ENCODE results near the gene KANK4. TPM values are rescaled to one million over a fixed set of nuclear protein-coding genes. Genes with fewer than 3 reads are reported as not detected.

The KANK4 gene
- total and polyA plus RNA-seq, 2 donors (not counting 1 experiment from before 2014, with no cell fraction given) = not detected

- no peak overlapping the region for H2AFZ ChIP-seq (ENCODE audit: low read length)
- no peak overlapping the region for H3K9ac ChIP-seq (ENCODE audit: insufficient read depth, low read length)
- DNase-seq (ENCODE audit: low read depth in 2 of 2) = no peak
- H3K27me3 ChIP-seq (ENCODE audit: control insufficient read depth, insufficient read depth, low read length) = no peaks in the 10 kb centered on the region
- no peaks in the 10 kb centered on the region for H3K79me2 ChIP-seq (ENCODE audit: control insufficient read depth, insufficient read depth, low read length)
- no peak overlapping the region for H3K27ac ChIP-seq (ENCODE audit: insufficient read depth, low read length)
- no peaks in the 10 kb centered on the region for H3K4me1 ChIP-seq (ENCODE audit: control insufficient read depth, extremely low read depth, insufficient read depth, low read length)
- H3K4me3 ChIP-seq (replicated peaks in 1 of 4; ENCODE audit: control extremely low read depth in 1 of 4, insufficient read depth in 1 of 4, low read depth in 3 of 4, low read length in 4 of 4) = no peak overlapping the region
- no peaks in the 10 kb centered on the region for H3K36me3 ChIP-seq (ENCODE audit: control insufficient read depth, insufficient read depth, low read length)
- no peak overlapping the region for H3K4me2 ChIP-seq (ENCODE audit: extremely low read depth, insufficient read depth, low read length)
- H3K9me3 ChIP-seq (ENCODE audit: control insufficient read depth, insufficient read depth, low read depth, low read length) = no peaks in the 10 kb centered on the region
- TF ChIP-seq CTCF (conservative IDR thresholded peaks at IDR 0.05 in 1 of 2, IDR thresholded peaks at IDR 0.05 in 1 of 2; ENCODE audit: low read depth in 1 of 2, low read length in 2 of 2) (no peak), EZH2 (IDR thresholded peaks at IDR 0.05; ENCODE audit: low read length, missing control alignments) (no peak)
- no peaks in the 10 kb centered on the region for H4K20me1 ChIP-seq (ENCODE audit: control insufficient read depth, extremely low read depth, insufficient read depth, low read length)
These were observed 86.4 kb downstream of the KANK4 start for GRCh38 chr1:62232871-62233278.

- DNase-seq (ENCODE audit: low read depth in 2 of 2) = peak in 1 of 2 donors; percentile 98
These were observed 88.5 kb downstream of the KANK4 start for GRCh38 chr1:62230718-62231117.

DNA sequence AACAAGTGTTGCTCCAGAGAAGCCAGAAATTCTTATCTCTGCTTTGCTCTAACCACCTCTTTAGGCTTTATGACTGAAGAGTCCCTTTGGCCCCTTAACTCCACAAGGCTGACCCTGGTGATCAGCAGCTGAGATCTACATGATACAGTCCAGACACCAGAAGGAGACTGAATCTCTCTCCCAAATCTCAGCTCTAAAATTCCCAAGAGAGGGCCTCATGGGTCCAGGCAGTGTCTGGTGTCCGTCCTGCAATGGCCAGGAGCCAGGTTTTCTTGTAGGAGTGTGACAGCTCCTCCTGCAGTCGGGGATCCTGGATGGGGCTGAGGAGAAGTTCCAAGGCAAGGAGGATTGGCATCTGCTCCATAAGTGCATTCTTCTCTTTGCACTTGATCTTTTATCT, 89.3 kb downstream of the KANK4 start:
- H3K79me2 ChIP-seq (ENCODE audit: control insufficient read depth, insufficient read depth, low read length) = no peaks in the 10 kb centered on the region
- H3K27ac ChIP-seq (ENCODE audit: insufficient read depth, low read length) = no peak overlapping the region
- no peaks in the 10 kb centered on the region for H3K36me3 ChIP-seq (ENCODE audit: control insufficient read depth, insufficient read depth, low read length)
- H3K4me2 ChIP-seq (ENCODE audit: extremely low read depth, insufficient read depth, low read length) = no peak overlapping the region
- H3K4me1 ChIP-seq (ENCODE audit: control insufficient read depth, extremely low read depth, insufficient read depth, low read length) = no peaks in the 10 kb centered on the region
- DNase-seq (ENCODE audit: low read depth in 2 of 2) = no peak
- TF ChIP-seq CTCF (conservative IDR thresholded peaks at IDR 0.05 in 1 of 2, IDR thresholded peaks at IDR 0.05 in 1 of 2; ENCODE audit: low read depth in 1 of 2, low read length in 2 of 2) (no peak), EZH2 (IDR thresholded peaks at IDR 0.05; ENCODE audit: low read length, missing control alignments) (no peak)
- no peak overlapping the region for H2AFZ ChIP-seq (ENCODE audit: low read length)
- no peak overlapping the region for H3K9ac ChIP-seq (ENCODE audit: insufficient read depth, low read length)
- no peaks in the 10 kb centered on the region for H3K9me3 ChIP-seq (ENCODE audit: control insufficient read depth, insufficient read depth, low read depth, low read length)
- H3K27me3 ChIP-seq (ENCODE audit: control insufficient read depth, insufficient read depth, low read length) = no peaks in the 10 kb centered on the region
- no peak overlapping the region for H3K4me3 ChIP-seq (replicated peaks in 1 of 4; ENCODE audit: control extremely low read depth in 1 of 4, insufficient read depth in 1 of 4, low read depth in 3 of 4, low read length in 4 of 4)
- no peaks in the 10 kb centered on the region for H4K20me1 ChIP-seq (ENCODE audit: control insufficient read depth, extremely low read depth, insufficient read depth, low read length)

More at GRCh38 chr1:62230718-62231117, 88.5 kb downstream of the KANK4 start:
- no peak overlapping the region for H3K9ac ChIP-seq (ENCODE audit: insufficient read depth, low read length)
- H4K20me1 ChIP-seq (ENCODE audit: control insufficient read depth, extremely low read depth, insufficient read depth, low read length) = no peaks in the 10 kb centered on the region
- no peaks in the 10 kb centered on the region for H3K4me1 ChIP-seq (ENCODE audit: control insufficient read depth, extremely low read depth, insufficient read depth, low read length)
- H3K27me3 ChIP-seq (ENCODE audit: control insufficient read depth, insufficient read depth, low read length) = no peaks in the 10 kb centered on the region
- H3K4me2 ChIP-seq (ENCODE audit: extremely low read depth, insufficient read depth, low read length) = no peak overlapping the region
- no peaks in the 10 kb centered on the region for H3K9me3 ChIP-seq (ENCODE audit: control insufficient read depth, insufficient read depth, low read depth, low read length)
- H2AFZ ChIP-seq (ENCODE audit: low read length) = no peak overlapping the region
- H3K79me2 ChIP-seq (ENCODE audit: control insufficient read depth, insufficient read depth, low read length) = no peaks in the 10 kb centered on the region
- H3K4me3 ChIP-seq (replicated peaks in 1 of 4; ENCODE audit: control extremely low read depth in 1 of 4, insufficient read depth in 1 of 4, low read depth in 3 of 4, low read length in 4 of 4) = no peak overlapping the region
- no peaks in the 10 kb centered on the region for H3K36me3 ChIP-seq (ENCODE audit: control insufficient read depth, insufficient read depth, low read length)
- H3K27ac ChIP-seq (ENCODE audit: insufficient read depth, low read length) = no peak overlapping the region
- TF ChIP-seq CTCF (conservative IDR thresholded peaks at IDR 0.05 in 1 of 2, IDR thresholded peaks at IDR 0.05 in 1 of 2; ENCODE audit: low read depth in 1 of 2, low read length in 2 of 2) (no peak), EZH2 (IDR thresholded peaks at IDR 0.05; ENCODE audit: low read length, missing control alignments) (no peak)

Measured in fibroblast of lung (primary cell).